KMS-11 (cell line): ENCODE results near the gene AHCYL2.

Source experiments
- H2AFZ ChIP-seq: fragments of 200-600 bp; sonication (generic); 2 replicates; pipeline ENCODE4 v1.6.1; 2016; ENCODE audit warnings: antibody characterized with exemption, mixed run types, low read depth
- H3K27ac ChIP-seq: fragments of 200-600 bp; sonication (generic); 2 replicates; pipeline ENCODE4 v1.6.1; 2016; ENCODE audit warnings: mild to moderate bottlenecking, mixed run types
- H3K27me3 ChIP-seq: fragments of 200-600 bp; sonication (generic); 2 replicates; pipeline ENCODE4 v1.6.1; 2017; ENCODE audit warnings: mild to moderate bottlenecking, low read depth, mixed run types, moderate library complexity; ENCODE audit not compliant: insufficient read depth
- H3K36me3 ChIP-seq: fragments of 200-600 bp; sonication (generic); 2 replicates; pipeline ENCODE4 v1.6.1; 2017; ENCODE audit warnings: mild to moderate bottlenecking, mixed run types; ENCODE audit not compliant: insufficient read depth
- H3K4me1 ChIP-seq: fragments of 200-600 bp; sonication (generic); 2 replicates; pipeline ENCODE4 v1.6.1; 2016; ENCODE audit warnings: mild to moderate bottlenecking, low read depth, mixed run types; ENCODE audit not compliant: poor library complexity, severe bottlenecking
- H3K4me2 ChIP-seq: fragments of 200-600 bp; sonication (generic); 2 replicates; pipeline ENCODE4 v1.7.0; 2016; ENCODE audit warnings: mild to moderate bottlenecking, mixed run types
- H3K4me3 ChIP-seq: fragments of 200-600 bp; sonication (generic); IDR thresholded peaks from 2 replicates; pipeline ENCODE4 v1.6.1; 2017; ENCODE audit warnings: low read depth, low read length, mixed read lengths; ENCODE audit not compliant: insufficient read depth
- H3K79me2 ChIP-seq: fragments of 200-600 bp; sonication (generic); 2 replicates; pipeline ENCODE4 v1.6.1; 2016; ENCODE audit warnings: low read depth, mixed run types; ENCODE audit not compliant: insufficient read depth
- H3K9ac ChIP-seq: fragments of 200-600 bp; sonication (generic); 2 replicates; pipeline ENCODE4 v1.6.1; 2016; ENCODE audit warnings: mild to moderate bottlenecking, mixed run types
- H4K20me1 ChIP-seq: fragments of 200-600 bp; sonication (generic); 2 replicates; pipeline ENCODE4 v1.6.1; 2016; ENCODE audit warnings: mild to moderate bottlenecking, mixed run types; ENCODE audit not compliant: insufficient read depth
- CTCF ChIP-seq: fragments of 200-600 bp; sonication (generic); conservative IDR thresholded peaks from 2 replicates; pipeline ENCODE4 v1.6.1; 2017; ENCODE audit warnings: low read depth, mild to moderate bottlenecking, antibody characterized with exemption, low read length, moderate library complexity, mixed read lengths

AHCYL2 gene

DNA sequence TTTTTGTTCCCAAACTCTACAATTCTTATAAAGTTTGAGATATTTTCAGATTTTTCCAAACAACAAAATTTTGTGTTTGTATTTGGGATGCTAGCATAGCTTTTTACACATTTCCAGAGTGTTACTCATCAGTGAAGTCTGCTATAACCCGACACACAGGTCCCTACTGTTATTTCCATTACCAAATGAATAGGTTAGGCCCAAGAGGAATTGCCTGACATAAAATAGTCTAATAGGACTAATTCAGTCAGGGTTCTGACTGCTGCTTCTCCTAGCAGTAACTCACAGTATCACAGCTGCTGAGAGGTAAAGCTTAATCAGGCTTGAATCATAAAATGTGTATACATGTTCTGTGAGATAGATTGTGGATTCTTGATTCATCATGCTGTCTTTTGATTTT, 160.3 kb downstream of the AHCYL2 start:
- Histone ChIP-seq H3K4me2 (no peak overlapping the region), H3K36me3 (no peaks in the 10 kb centered on the region), H2AFZ (no peak overlapping the region), H3K27me3 (no peaks in the 10 kb centered on the region), H3K27ac (no peak overlapping the region), H3K4me1 (peaks cover 31% of the 10 kb centered on the region), H3K4me3 (no peak overlapping the region), H4K20me1 (no peaks in the 10 kb centered on the region), H3K9ac (no peak overlapping the region), H3K79me2 (no peaks in the 10 kb centered on the region)
- TF ChIP-seq CTCF, result no peak

DNA sequence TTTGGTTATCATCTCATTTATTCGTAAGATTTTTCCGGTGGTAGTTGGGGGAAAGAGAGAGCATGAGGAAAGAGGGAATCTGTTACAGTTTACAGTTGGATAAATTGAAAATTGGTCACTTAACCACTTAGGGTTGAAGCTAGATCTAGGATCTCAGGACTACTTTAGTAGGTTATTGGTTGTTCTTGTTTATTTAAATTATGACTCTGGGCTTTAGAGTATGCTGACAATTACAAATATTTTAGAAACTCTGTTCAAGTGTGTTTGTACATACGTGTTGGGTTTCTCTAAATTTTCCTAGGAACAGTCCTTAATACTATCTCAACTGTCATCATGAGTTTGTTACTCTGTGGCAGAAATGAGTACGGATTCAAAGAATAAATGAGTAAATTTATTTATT, 160.8 kb downstream of the AHCYL2 start:
- Histone ChIP-seq H3K4me1 (peaks cover 33% of the 10 kb centered on the region), H3K4me2 (no peak overlapping the region), H3K4me3 (no peak overlapping the region), H3K27me3 (no peaks in the 10 kb centered on the region), H3K9ac (no peak overlapping the region), H4K20me1 (no peaks in the 10 kb centered on the region), H3K27ac (no peak overlapping the region), H3K36me3 (no peaks in the 10 kb centered on the region), H2AFZ (no peak overlapping the region), H3K79me2 (no peaks in the 10 kb centered on the region)
- no peak for TF ChIP-seq CTCF

DNA sequence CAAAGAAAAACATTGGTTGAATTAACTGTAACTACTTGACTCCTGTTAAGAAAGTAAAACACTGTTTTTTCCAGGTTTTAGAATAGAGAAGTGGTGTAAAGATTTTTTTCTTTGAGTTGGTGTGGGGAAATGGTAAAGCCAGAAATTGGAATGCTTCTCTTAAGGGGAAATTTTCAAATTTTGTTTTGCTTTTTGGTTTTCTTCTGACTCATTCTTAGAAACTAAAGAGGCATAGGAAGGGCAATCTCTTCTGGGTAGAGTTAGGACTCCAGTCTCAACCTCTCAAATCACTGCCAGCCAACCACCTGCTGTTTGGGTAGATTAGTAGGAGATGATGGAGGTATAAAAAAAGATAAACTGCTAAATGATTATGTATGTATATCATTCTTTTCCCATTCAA, 161.7 kb downstream of the AHCYL2 start:
- H3K79me2 ChIP-seq, result no peaks in the 10 kb centered on the region
- peaks cover 35% of the 10 kb centered on the region for H3K4me1 ChIP-seq
- H4K20me1 ChIP-seq, result no peaks in the 10 kb centered on the region
- no peak overlapping the region for H3K27ac ChIP-seq
- H3K4me2 ChIP-seq, result 0 out of 2 replicates have a peak overlapping the region, but pooled peaks have one; percentile 1
- no peaks in the 10 kb centered on the region for H3K27me3 ChIP-seq
- H2AFZ ChIP-seq, result no peak overlapping the region
- H3K4me3 ChIP-seq, result no peak overlapping the region
- no peaks in the 10 kb centered on the region for H3K36me3 ChIP-seq
- TF ChIP-seq CTCF, result no peak
- no peak overlapping the region for H3K9ac ChIP-seq

DNA sequence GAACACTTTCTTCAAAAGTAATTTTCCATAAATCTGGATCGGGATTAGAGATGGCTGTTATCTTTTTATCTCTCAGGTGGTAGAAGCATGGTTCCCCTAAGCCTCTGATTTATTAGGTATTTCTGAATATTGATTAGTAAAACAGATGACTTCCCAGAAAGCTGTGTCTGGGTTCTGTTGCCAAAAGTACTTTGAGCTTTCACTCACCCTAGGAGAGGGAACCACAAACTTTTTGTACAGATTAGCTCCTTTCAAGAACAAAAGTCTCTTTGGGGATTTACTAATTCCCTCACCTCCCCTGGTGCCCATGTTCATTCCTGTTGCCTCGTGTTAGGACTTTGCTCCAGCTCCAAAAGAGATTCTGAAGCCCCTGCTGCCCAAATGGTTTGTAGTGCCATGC, 162.7 kb downstream of the AHCYL2 start:
- peaks cover 39% of the 10 kb centered on the region for H3K4me1 ChIP-seq
- H3K9ac ChIP-seq, result no peak overlapping the region
- no peak for TF ChIP-seq CTCF
- H3K4me3 ChIP-seq, result no peak overlapping the region
- H2AFZ ChIP-seq, result no peak overlapping the region
- H4K20me1 ChIP-seq, result no peaks in the 10 kb centered on the region
- no peak overlapping the region for H3K27ac ChIP-seq
- H3K79me2 ChIP-seq, result no peaks in the 10 kb centered on the region
- H3K4me2 ChIP-seq, result no peak overlapping the region
- H3K36me3 ChIP-seq, result no peaks in the 10 kb centered on the region
- no peaks in the 10 kb centered on the region for H3K27me3 ChIP-seq
